Measurements from ENCODE around the gene SPEF2. TPM values are rescaled to one million over a fixed set of nuclear protein-coding genes. Genes with fewer than 3 reads are reported as not detected.

The SPEF2 gene
- polyA plus RNA-seq, 2 of the 4 experiments (the other 2 are of a cell fraction): 2.2 to 8.7 TPM

GRCh38 chr5:35799753-35800152 is 182.1 kb downstream of the SPEF2 start (continued):
- no peak for TF ChIP-seq CTCF (IDR thresholded peaks at IDR 0.05)
- TF ChIP-seq USF2 (IDR thresholded peaks at IDR 0.05): no peak
- TF ChIP-seq NR3C1 (IDR thresholded peaks at IDR 0.05): no peak
- TF ChIP-seq MYC (IDR thresholded peaks at IDR 0.05; ENCODE audit: borderline replicate concordance, low read length): no peak

GRCh38 chr5:35803191-35803651 is 185.6 kb downstream of the SPEF2 start:
- H3K4me3 ChIP-seq: no peak overlapping the region
- no peaks in the 10 kb centered on the region for H3K9me3 ChIP-seq
- no peak overlapping the region for H3K27ac ChIP-seq
- no peak for FAIRE-seq
- 33% methylated on average over 4 of the region's 4 CpGs for WGBS (ENCODE audit: missing lambda C conversion rate)
- ChIA-PET CTCF (no interaction called here), POLR2A (no interaction called here)
- H3K4me2 ChIP-seq: no peak overlapping the region
- no peak for DNase-seq (ENCODE audit: low read depth in 1 of 2, low spot score in 1 of 2)
- no peak for ATAC-seq
- TF ChIP-seq RAD21 (conservative IDR thresholded peaks at IDR 0.05 in 1 of 2, IDR thresholded peaks at IDR 0.05 in 1 of 2) (no peak), CHD4 (IDR thresholded peaks at IDR 0.05; ENCODE audit: borderline replicate concordance) (no peak), KDM5A (IDR thresholded peaks at IDR 0.05) (no peak), MAZ (IDR thresholded peaks at IDR 0.05; ENCODE audit: borderline replicate concordance, low read depth, low read length) (no peak), RFX5 (IDR thresholded peaks at IDR 0.05) (no peak), CEBPB (IDR thresholded peaks at IDR 0.05) (no peak)
- no peaks in the 10 kb centered on the region for H3K4me1 ChIP-seq

GRCh38 chr5:35804201-35804653 is 186.6 kb downstream of the SPEF2 start:
- ATAC-seq: no peak
- 0% methylated on average over 1 of the region's 1 CpG for WGBS (ENCODE audit: missing lambda C conversion rate)
- H3K9me3 ChIP-seq: no peaks in the 10 kb centered on the region
- DNase-seq (ENCODE audit: low read depth in 1 of 2, low spot score in 1 of 2): no peak
- FAIRE-seq: no peak
- H3K4me2 ChIP-seq: no peak overlapping the region
- ChIA-PET CTCF (no interaction called here), POLR2A (no interaction called here)
- TF ChIP-seq FOSB (CRISPR knock-in tag; IDR thresholded peaks at IDR 0.05) (no peak), HDAC2 (IDR thresholded peaks at IDR 0.05) (no peak), CBX8 (IDR thresholded peaks at IDR 0.05) (no peak), NR3C1 (IDR thresholded peaks at IDR 0.05) (no peak), FOXS1 (CRISPR knock-in tag; IDR thresholded peaks at IDR 0.05) (no peak), SMC3 (IDR thresholded peaks at IDR 0.05) (no peak)
- H3K4me3 ChIP-seq: no peak overlapping the region
- H3K27ac ChIP-seq: no peak overlapping the region
- no peaks in the 10 kb centered on the region for H3K4me1 ChIP-seq

GRCh38 chr5:35804841-35805240 is 187.2 kb downstream of the SPEF2 start:
- no peak for TF ChIP-seq FOSB (CRISPR knock-in tag; IDR thresholded peaks at IDR 0.05)
- no peak overlapping the region for H3K4me3 ChIP-seq
- FAIRE-seq (no peak), ATAC-seq (no peak), DNase-seq (ENCODE audit: low read depth in 1 of 2, low spot score in 1 of 2) (no peak)
- H3K4me1 ChIP-seq: no peaks in the 10 kb centered on the region
- no peak overlapping the region for H3K4me2 ChIP-seq
- ChIA-PET CTCF (interaction anchor here (0.6 kb wide), 1 partner anchor 9 kb away, joined by 3 read pairs; no protein-coding TSS in a partner anchor), POLR2A (no interaction called here)
- no peak overlapping the region for H3K27ac ChIP-seq
- no peaks in the 10 kb centered on the region for H3K9me3 ChIP-seq

GRCh38 chr5:35810601-35811000 is 192.9 kb downstream of the SPEF2 start:
- no peaks in the 10 kb centered on the region for H3K9me3 ChIP-seq
- DNase-seq (ENCODE audit: low read depth in 1 of 2, low spot score in 1 of 2) (no peak), FAIRE-seq (no peak), ATAC-seq (no peak)
- no peak overlapping the region for H3K4me3 ChIP-seq
- no peak for TF ChIP-seq REST (IDR thresholded peaks at IDR 0.05)
- TF ChIP-seq MAZ (IDR thresholded peaks at IDR 0.05; ENCODE audit: borderline replicate concordance, low read depth, low read length): no peak
- no peak for TF ChIP-seq MYC (IDR thresholded peaks at IDR 0.05; ENCODE audit: borderline replicate concordance, low read length)
- no peak for TF ChIP-seq ELK1 (IDR thresholded peaks at IDR 0.05; ENCODE audit: low read depth, low read length)
- CTCF ChIA-PET: interaction anchor here (0.8 kb wide), 1 partner anchor 116 kb away, joined by 3 read pairs; no protein-coding TSS in a partner anchor
- no peak overlapping the region for H3K27ac ChIP-seq
- POLR2A ChIA-PET: no interaction called here
- no peaks in the 10 kb centered on the region for H3K4me1 ChIP-seq
- H3K4me2 ChIP-seq: no peak overlapping the region

Data from A549 (cell line).